D721Med (cell line): ENCODE data around the gene SOX2.

Source experiments
- DNase-seq: peaks from one replicate; pipeline ENCODE4 v3.0.0; 2011; ENCODE audit warnings: low spot score; ENCODE audit not compliant: insufficient read length
- FAIRE-seq: peaks from 2 replicates; lab custom pipeline; 2011; peaks lifted over from hg19 to GRCh38; lab: Jason Lieb, UNC
- TF ChIP-seq, protein P1 (sequence below): IDR thresholded peaks from 2 replicates; pipeline ENCODE4 v1.5.1; 2012; ENCODE audit warnings: mild to moderate bottlenecking, control low read depth; ENCODE audit not compliant: insufficient read depth; ENCODE audit errors: missing control alignments

The SOX2 gene

GRCh38 chr3:181719991-181720680 is 8.4 kb downstream of the SOX2 start:
- DNase-seq (no peak), FAIRE-seq (no peak)
- TF ChIP-seq, protein P1, sequence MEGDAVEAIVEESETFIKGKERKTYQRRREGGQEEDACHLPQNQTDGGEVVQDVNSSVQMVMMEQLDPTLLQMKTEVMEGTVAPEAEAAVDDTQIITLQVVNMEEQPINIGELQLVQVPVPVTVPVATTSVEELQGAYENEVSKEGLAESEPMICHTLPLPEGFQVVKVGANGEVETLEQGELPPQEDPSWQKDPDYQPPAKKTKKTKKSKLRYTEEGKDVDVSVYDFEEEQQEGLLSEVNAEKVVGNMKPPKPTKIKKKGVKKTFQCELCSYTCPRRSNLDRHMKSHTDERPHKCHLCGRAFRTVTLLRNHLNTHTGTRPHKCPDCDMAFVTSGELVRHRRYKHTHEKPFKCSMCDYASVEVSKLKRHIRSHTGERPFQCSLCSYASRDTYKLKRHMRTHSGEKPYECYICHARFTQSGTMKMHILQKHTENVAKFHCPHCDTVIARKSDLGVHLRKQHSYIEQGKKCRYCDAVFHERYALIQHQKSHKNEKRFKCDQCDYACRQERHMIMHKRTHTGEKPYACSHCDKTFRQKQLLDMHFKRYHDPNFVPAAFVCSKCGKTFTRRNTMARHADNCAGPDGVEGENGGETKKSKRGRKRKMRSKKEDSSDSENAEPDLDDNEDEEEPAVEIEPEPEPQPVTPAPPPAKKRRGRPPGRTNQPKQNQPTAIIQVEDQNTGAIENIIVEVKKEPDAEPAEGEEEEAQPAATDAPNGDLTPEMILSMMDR, result no peak

GRCh38 chr3:181721046-181721875 is 9.5 kb downstream of the SOX2 start:
- no peak for DNase-seq
- TF ChIP-seq, protein P1, result no peak
- FAIRE-seq, result no peak

- FAIRE-seq (no peak), DNase-seq (no peak)
- TF ChIP-seq, protein P1, result no peak
Measured at GRCh38 chr3:181722156-181722555, 10.4 kb downstream of the SOX2 start.

GRCh38 chr3:181722766-181723425 is 11.2 kb downstream of the SOX2 start:
- no peak for FAIRE-seq
- no peak for DNase-seq
- TF ChIP-seq, protein P1, result no peak

DNA sequence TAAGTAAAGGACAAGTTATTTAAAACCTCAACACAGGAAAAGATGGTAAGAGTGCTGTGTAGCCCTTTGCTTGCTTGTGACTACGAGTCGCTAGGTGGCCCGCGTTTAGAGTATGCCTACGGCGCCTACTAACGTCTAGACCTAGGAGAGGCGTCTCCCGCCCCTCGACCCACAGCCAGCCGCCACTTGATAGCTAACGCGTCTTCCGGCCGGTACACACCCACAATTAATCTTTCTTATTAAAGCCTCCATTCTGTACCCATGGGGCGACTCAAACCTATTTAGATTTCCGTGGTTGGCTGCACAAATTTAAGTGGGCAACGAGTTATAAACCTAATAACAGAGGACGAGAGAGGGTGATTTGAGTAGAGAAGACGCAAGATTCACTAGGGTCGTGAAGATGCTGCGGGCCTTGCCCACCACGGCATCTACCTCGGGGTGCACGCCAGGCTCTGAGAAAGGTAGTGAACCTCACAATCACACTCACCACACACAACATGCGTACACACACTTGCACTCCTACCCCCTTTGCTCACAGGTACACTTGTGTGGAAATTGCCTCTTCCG is 12.0 kb downstream of the SOX2 start:
- FAIRE-seq (no peak), DNase-seq (no peak)
- TF ChIP-seq, protein P1, result no peak

DNA sequence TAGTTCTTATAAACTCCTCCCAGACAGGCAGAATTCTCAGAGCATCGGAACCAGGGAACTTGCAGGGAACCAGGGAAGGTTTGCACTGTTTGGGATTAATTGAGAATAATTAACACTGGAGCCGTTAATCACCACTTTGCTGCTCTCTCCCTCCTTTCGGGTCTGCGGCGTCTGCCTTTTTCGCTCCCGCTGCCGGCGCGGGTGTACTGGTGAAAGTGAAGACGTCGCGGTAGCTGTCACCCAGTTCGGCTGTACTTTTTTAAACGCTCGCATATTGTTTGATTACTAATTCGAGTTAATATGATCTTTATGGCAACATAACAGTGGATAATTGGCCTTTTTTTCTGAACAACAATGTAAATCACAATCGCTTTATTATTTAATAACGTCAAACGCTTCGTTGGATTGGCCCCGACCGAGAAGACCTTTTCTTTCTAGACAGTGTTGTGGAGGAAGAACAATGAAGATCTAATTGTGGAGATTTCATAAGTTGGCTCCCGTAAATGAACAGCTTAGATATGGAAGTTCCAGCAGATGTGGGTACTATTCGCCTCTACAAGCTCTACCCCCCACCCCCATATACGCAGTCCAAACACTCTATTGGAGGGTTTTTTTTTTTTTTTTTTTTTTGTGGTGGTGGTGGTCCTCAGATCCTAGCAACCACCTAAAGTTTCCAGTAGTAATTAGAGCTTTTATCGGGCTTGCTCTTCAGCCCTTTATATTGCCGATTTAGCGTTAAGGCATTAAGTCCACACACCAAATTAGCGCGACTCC is 12.7 kb downstream of the SOX2 start:
- FAIRE-seq (no peak), DNase-seq (no peak)
- TF ChIP-seq, protein P1, result no peak
